Heart left ventricle (tissue), 16 donors: ENCODE measurements around the gene SELENOF. TPM values are rescaled to one million over a fixed set of nuclear protein-coding genes. Genes with fewer than 3 reads are reported as not detected.

Experiments used
- ATAC-seq, 4 donors: fragments of 200-7000 bp; cut with Tn5 transposase; one replicate each; pipeline ENCODE4 v1.9.1; 2020 to 2022; ENCODE audit warnings: moderate library complexity in 4 of 4, mild to moderate bottlenecking in 3 of 4, moderate number of reproducible peaks in 1 of 4
- DNase-seq, 5 donors: peaks; one replicate each; pipeline ENCODE4 v3.0.0-alpha.2; 2020
- H3K27ac ChIP-seq, 12 donors: fragments of 200-600 bp; sonication (generic) in 4 of 12; one replicate each; pipeline versions ENCODE4 v1.5.0 to v1.8.0; 2016 to 2022; ENCODE audit warnings: mild to moderate bottlenecking in 2 of 12
- H3K27me3 ChIP-seq, 9 donors: fragments of 200-600 bp; sonication (generic) in 2 of 9; one replicate each; pipeline versions ENCODE4 v1.5.1 to v1.8.0; 2016 to 2022; ENCODE audit warnings: mild to moderate bottlenecking in 3 of 9
- H3K36me3 ChIP-seq, 9 donors: fragments of 200-600 bp; sonication (generic) in 2 of 9; one replicate each; pipeline versions ENCODE4 v1.5.0 to v1.8.0; 2018 to 2022; ENCODE audit warnings: mild to moderate bottlenecking in 2 of 9
- H3K4me1 ChIP-seq, 12 donors: fragments of 200-600 bp; sonication (generic) in 4 of 12; one replicate each; pipeline versions ENCODE4 v1.5.0 to v1.8.0; 2016 to 2022; ENCODE audit warnings: mild to moderate bottlenecking in 3 of 12
- H3K4me3 ChIP-seq, 12 donors: fragments of 200-600 bp; sonication (generic) in 4 of 12; one replicate each; pipeline versions ENCODE4 v1.5.0 to v1.8.0; 2017 to 2022; ENCODE audit warnings: mild to moderate bottlenecking in 9 of 12, moderate library complexity in 4 of 12
- H3K9me3 ChIP-seq, 12 donors: fragments of 200-600 bp; sonication (generic) in 4 of 12; one replicate each; pipeline versions ENCODE4 v1.5.0 to v1.8.0; 2016 to 2022; ENCODE audit warnings: mild to moderate bottlenecking in 1 of 12
- CTCF ChIP-seq, 12 donors: fragments of 200-600 bp; sonication (generic) in 4 of 12; IDR thresholded peaks; one replicate each; pipeline versions ENCODE4 v1.5.0 to v1.8.0; 2018 to 2022; ENCODE audit warnings: antibody characterized with exemption in 12 of 12, mild to moderate bottlenecking in 5 of 12
- POLR2A ChIP-seq, 2 donors: fragments of 450-650 bp; IDR thresholded peaks; one replicate each; pipeline ENCODE4 v1.6.1; 2017; ENCODE audit warnings: antibody characterized with exemption in 2 of 2, mild to moderate bottlenecking in 2 of 2, moderate library complexity in 2 of 2
- WGBS, 4 donors: extraction: QIAGEN DNeasy Blood & Tissue Kit in 2 of 4; methylation state at CpG; one replicate each; pipeline versions ENCODE4 v1.1.5 to v1.1.7; 2013 to 2018; 5-methylcytosine and 5-hydroxymethylcytosine counted together
- intact Hi-C, 10 donors: fragments of 100-400 bp; cut with DNase I; formaldehyde crosslinking; loops; one replicate each; pipeline versions ENCODE4 v1.11.1 to v1.14.2; 2022
- polyA plus RNA-seq, 2 donors: library from polyadenylated mRNA; stranded (reverse); fragments of 200-250 nt; gene quantifications; one replicate each; pipeline ENCODE4 v1.2.3, GENCODE V29; 2013
- total RNA-seq, 9 donors: library from RNA; depleted of rRNA in 2 of 9; stranded (reverse); fragments of >200 nt in 2 of 9; fragmentation: NEBNext Ultra II Directional in 3 of 9; extraction: Animal tissue kit (Norgen Biotek cat#: 25700) in 3 of 9; gene quantifications; one replicate each; pipeline versions ENCODE4 v1.1.0 to v1.2.4, GENCODE V29; 2016 to 2023
- donor health status: ischemic (EF 13 %, LVEDD 7.1; RV severe dilation, severe dysfunction).
- donor health status: healthy with polysubstance abuse.
- donor health status: DM: no; HTN: yes; CAD: no.
- donor health status: DM: no; HTN: no; CAD: no.
- donor health status: ischemic (EF 25% LVEDD 6.9; RV normal size, moderate dysfunction).
- donor health status: ischemic (EF 25% LVEDD 5.7; RV mildly dilated, moderate dysfunction).
- donor health status: healthy.
- donor health status: DM: yes; HTN: yes; CAD: no.
- donor health status: ischemic (EF 35%, LVEDD 5.7; RV mildly dilated, moderate dysfunction).
- donor health status: nonischemic (EF 11% LVEDD 7.7; RV severe dilation, severe dysfunction).
- donor health status: DM: yes; HTN: yes; CAD: no.
- donor health status: PGD.
- donor health status: ischemic (EF 29% LVEDD 5.4; RV normal size, mild dysfunction).
- donor health status: nonischemic (EF 23%, LVEDD 6.1; RV moderate dilation, normal function).

Gene SELENOF
- total and polyA plus RNA-seq, 11 donors: 46.8 to 125 (median 76.1) TPM

DNA sequence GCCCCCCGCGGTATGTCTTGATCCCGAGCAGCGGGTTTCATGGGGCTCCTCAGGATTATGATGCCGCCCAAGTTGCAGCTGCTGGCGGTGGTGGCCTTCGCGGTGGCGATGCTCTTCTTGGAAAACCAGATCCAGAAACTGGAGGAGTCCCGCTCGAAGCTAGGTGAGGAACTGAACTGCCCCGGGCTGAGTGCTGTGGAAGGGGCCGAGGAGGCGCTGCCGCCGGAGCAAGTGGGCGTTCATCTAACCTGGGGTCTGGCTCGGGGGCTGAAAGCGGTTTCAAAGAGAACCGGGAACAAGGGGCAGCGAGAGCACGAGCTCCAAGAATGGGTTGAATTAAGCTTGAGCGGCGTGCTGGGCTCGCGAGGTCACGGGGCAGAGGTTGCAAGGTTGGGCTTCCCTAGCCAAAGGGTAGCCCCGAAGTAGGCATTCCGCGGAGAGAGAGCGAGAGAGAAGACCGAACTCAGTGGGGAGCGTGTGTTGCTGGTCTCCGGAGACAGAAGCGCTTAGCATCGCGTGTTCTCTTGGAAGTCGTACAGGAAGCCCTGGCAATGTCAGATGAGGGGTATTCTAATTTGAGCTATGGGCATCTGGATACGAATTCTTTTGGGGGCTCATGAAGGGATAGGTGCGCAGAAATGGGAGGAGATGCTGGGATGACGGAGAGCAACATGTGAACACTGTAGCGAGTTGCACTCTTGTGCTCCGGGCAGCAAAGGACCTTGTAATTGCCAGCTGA lies 1.2 kb upstream of the SELENOF start:
- WGBS, 4 donors: 0 to 1% (median 0%) methylated on average over 42 to 43 of the region's 43 CpGs
- Histone ChIP-seq H3K27ac (peak overlapping the region; percentile 46 to 96 (median 84)), H3K36me3 (peaks cover 0 to 3% (median 0%) of the 10 kb centered on the region in 9 donors), H3K9me3 (no peaks in the 10 kb centered on the region), H3K27me3 (no peaks in the 10 kb centered on the region), H3K4me1 (peaks cover 3 to 38% (median 26%) of the 10 kb centered on the region in 12 donors), H3K4me3 (peak overlapping the region; percentile 60 to 95 (median 84))
- TF ChIP-seq POLR2A (IDR thresholded peaks at IDR 0.05) (no peak), CTCF (IDR thresholded peaks at IDR 0.05) (no peak)
- peak; percentile 11 to 51 (median 46) for ATAC-seq
- peak; percentile 47 to 69 (median 51) for DNase-seq
- intact Hi-C loops: loop anchor here in 7 of 10 donors (1.0 to 10.0 kb wide), 6 partner anchors 37 to 420 kb away; partner anchors contain the start of gene SH3GLB1 (in 7 of the 7)

- H3K36me3 ChIP-seq: peaks cover 0 to 8% (median 3%) of the 10 kb centered on the region in 9 donors
- no peak for ATAC-seq
- H3K27ac ChIP-seq: peak within 1 kb of the TSS; percentile 88 to 98 (median 96)
- H3K4me3 ChIP-seq: peak within 1 kb of the TSS; percentile 60 to 95 (median 86)
- intact Hi-C loops: loop anchor here in 7 of 10 donors (1.0 to 10.0 kb wide), 5 partner anchors 50 to 420 kb away; partner anchors contain the start of gene SH3GLB1 (in 7 of the 7)
- H3K9me3 ChIP-seq: no peaks in the 10 kb centered on the region
- no peak for DNase-seq
- H3K27me3 ChIP-seq: no peaks in the 10 kb centered on the region
- H3K4me1 ChIP-seq: peaks cover 3 to 38% (median 26%) of the 10 kb centered on the region in 12 donors
- WGBS, 4 donors: 0 to 1% (median 1%) methylated on average over 35 to 45 of the region's 45 CpGs
- no peak for TF ChIP-seq POLR2A (IDR thresholded peaks at IDR 0.05)
Observed at GRCh38 chr1:86914601-86914997, 673 bp upstream of the SELENOF start, which contains the start of gene HS2ST1. HS2ST1 (plus strand) TSS chr1:86914635.

DNA sequence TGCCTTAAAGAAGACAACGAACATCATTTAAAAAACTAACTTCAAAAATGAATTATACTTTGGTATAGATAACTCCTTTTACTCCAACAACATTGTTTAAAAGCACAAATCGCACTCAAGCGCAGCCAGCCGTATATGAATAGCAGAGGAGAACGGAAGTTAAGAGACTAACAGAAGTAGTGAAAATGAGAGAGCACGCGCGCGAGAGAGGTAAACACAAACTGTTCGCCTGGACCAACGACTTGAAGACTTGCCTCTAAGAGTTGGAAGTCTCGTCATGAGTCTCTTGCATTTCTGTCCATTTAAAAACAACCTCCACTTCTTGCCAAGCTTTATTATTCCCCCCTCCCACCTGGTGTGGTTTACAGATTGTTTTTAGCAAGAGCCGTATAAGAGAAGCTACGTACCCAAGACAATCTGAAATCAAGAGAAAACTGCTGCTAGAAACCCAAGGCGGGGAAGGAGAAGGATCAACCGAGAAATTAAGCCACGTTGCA lies 479 bp downstream of the SELENOF start:
- H3K4me3 ChIP-seq: peak overlapping the region; percentile 60 to 95 (median 78)
- TF ChIP-seq CTCF (IDR thresholded peaks at IDR 0.05) (no peak), POLR2A (IDR thresholded peaks at IDR 0.05) (no peak)
- DNase-seq (peak in 1 of 5 donors; percentile 28), ATAC-seq (no peak)
- H3K4me1 ChIP-seq: peaks cover 3 to 43% (median 26%) of the 10 kb centered on the region in 12 donors
- H3K27me3 ChIP-seq: no peaks in the 10 kb centered on the region
- no peaks in the 10 kb centered on the region for H3K9me3 ChIP-seq
- H3K36me3 ChIP-seq: peaks cover 0 to 11% (median 3%) of the 10 kb centered on the region in 9 donors
- intact Hi-C loops: loop anchor here in 6 of 10 donors (10.0 kb wide), 3 partner anchors 49 to 421 kb away; partner anchors contain the start of gene SH3GLB1 (in 6 of the 6)
- WGBS, 4 donors: 0 to 1% (median 0%) methylated on average over 17 of the region's 17 CpGs
- H3K27ac ChIP-seq: peak overlapping the region; percentile 87 to 98 (median 96)

DNA sequence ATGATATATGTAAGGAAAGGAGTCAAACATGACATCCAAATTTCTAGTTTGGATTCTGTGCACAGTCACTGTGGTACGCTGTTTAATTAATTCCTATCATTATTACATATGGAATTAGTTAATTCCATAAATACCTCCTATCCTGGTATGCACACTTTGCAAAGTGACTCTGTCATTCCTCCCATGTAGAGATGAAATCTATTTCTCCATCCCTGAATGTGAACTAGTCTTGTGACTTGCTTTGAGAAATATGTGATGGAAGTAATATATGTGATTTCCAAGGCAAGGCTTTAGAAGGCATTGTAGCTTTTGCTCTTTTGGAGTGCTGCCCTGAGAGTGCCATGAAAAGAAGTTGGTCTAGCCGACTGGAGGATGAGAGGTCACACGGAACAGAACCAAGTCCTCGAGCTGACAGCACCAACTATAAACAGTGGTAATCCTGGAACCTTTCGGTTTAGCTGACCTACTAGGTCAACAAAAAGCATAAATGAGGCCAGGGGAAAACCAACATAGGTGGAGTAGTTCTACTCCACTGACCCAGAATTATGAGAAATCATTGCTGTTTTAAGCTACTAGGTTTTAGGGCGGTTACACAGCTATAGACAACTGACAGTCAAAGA lies 1.5 kb downstream of the SELENOF start:
- H3K27me3 ChIP-seq: no peaks in the 10 kb centered on the region
- no peaks in the 10 kb centered on the region for H3K9me3 ChIP-seq
- no peak for TF ChIP-seq CTCF (IDR thresholded peaks at IDR 0.05)
- no peak for TF ChIP-seq POLR2A (IDR thresholded peaks at IDR 0.05)
- DNase-seq (no peak), ATAC-seq (no peak)
- 50 to 52% (median 51%) methylated on average over 6 of the region's 6 CpGs for WGBS, 4 donors
- peaks cover 3 to 43% (median 26%) of the 10 kb centered on the region in 12 donors for H3K4me1 ChIP-seq
- H3K27ac ChIP-seq: no peak overlapping the region
- peaks cover 0 to 21% (median 3%) of the 10 kb centered on the region in 9 donors for H3K36me3 ChIP-seq
- intact Hi-C loops: loop anchor here in 6 of 10 donors (10.0 kb wide), 3 partner anchors 48 to 422 kb away; partner anchors contain the start of gene SH3GLB1 (in 6 of the 6)
- H3K4me3 ChIP-seq: peak overlapping the region in 11 of 12 donors; percentile 60 to 95 (median 78)
